Measurements from ENCODE around the gene FBXW9.

- TF ChIP-seq CTCF (IDR thresholded peaks at IDR 0.05) (no peak), EZH2phosphoT487 (IDR thresholded peaks at IDR 0.05) (no peak), EZH2 (IDR thresholded peaks at IDR 0.05) (no peak)
These were observed 41.5 kb upstream of the FBXW9 start for GRCh38 chr19:12737835-12738351.

Measured in neural progenitor cell (in vitro differentiated cells).